H1 (cell line): ENCODE measurements around the gene DKK3. TPM values are rescaled to one million over a fixed set of nuclear protein-coding genes. Genes with fewer than 3 reads are reported as not detected.

Experiments used
- CTCF ChIA-PET: fragments of 300-600 bp; sonication (Branson Sonifier 250); formaldehyde crosslinking; loops from one replicate; lab custom pipeline; 2021; ENCODE audit not compliant: partially characterized antibody; lab: Charles Lee
- POLR2A ChIA-PET: fragments of 300-600 bp; sonication (Branson Sonifier 250); formaldehyde crosslinking; loops from one replicate; lab custom pipeline; 2021; ENCODE audit warnings: inconsistent platforms; ENCODE audit not compliant: partially characterized antibody; lab: Charles Lee
- DNase-seq, 2 experiments: peaks; one replicate each; pipeline versions ENCODE4 v3.0.0 to v3.0.0-alpha.2; 2010 to 2022; ENCODE audit warnings: low spot score in 2 of 2, low read depth in 1 of 2, mixed read lengths in 1 of 2
- FAIRE-seq: peaks from 2 replicates; lab custom pipeline; 2011; peaks lifted over from hg19 to GRCh38; lab: Jason Lieb, UNC
- H2AFZ ChIP-seq: 2 replicates; pipeline ENCODE4 v1.8.1; 2012; ENCODE audit warnings: low read length, inconsistent platforms
- H2AK5ac ChIP-seq: 2 replicates; pipeline ENCODE4 v1.6.1; 2013; ENCODE audit warnings: low read depth, low read length
- H2BK120ac ChIP-seq: replicated peaks from 2 replicates; pipeline ENCODE3; 2013; ENCODE audit warnings: low read depth, low read length, inconsistent platforms
- H2BK12ac ChIP-seq: 2 replicates; pipeline ENCODE4 v1.6.1; 2013; ENCODE audit warnings: low read depth, low read length
- H2BK15ac ChIP-seq: 2 replicates; pipeline ENCODE4 v1.6.1; 2013; ENCODE audit warnings: low read length
- H2BK20ac ChIP-seq: 2 replicates; pipeline ENCODE4 v1.6.1; 2013; ENCODE audit warnings: low read length
- H2BK5ac ChIP-seq: 2 replicates; pipeline ENCODE4 v1.6.1; 2013; ENCODE audit warnings: low read depth, low read length
- H3K14ac ChIP-seq: 2 replicates; pipeline ENCODE4 v1.6.1; 2013; ENCODE audit warnings: inconsistent platforms; ENCODE audit not compliant: insufficient read length
- H3K18ac ChIP-seq: 2 replicates; pipeline ENCODE4 v1.6.1; 2013; ENCODE audit warnings: low read length; ENCODE audit errors: extremely low read depth
- H3K23ac ChIP-seq: 2 replicates; pipeline ENCODE4 v1.6.1; 2013; ENCODE audit warnings: inconsistent platforms; ENCODE audit not compliant: insufficient read length
- H3K23me2 ChIP-seq: 2 replicates; pipeline ENCODE4 v1.6.1; 2013; ENCODE audit warnings: low read depth, low read length
- H3K27ac ChIP-seq: 2 replicates; pipeline ENCODE4 v1.6.1; 2011; ENCODE audit warnings: low read depth, low read length, inconsistent platforms
- H3K27me3 ChIP-seq, 4 experiments: replicated peaks in 1 of 4; 1 replicate in 1 of 4; 2 replicates in 3 of 4; pipeline versions ENCODE4 v1.6.1 to v1.8.1; 2011 to 2013; ENCODE audit warnings: low read length in 3 of 4, mild to moderate bottlenecking in 3 of 4, inconsistent platforms in 2 of 4, mixed read lengths in 2 of 4, moderate library complexity in 1 of 4; ENCODE audit not compliant: control insufficient read depth in 3 of 4, insufficient read depth in 3 of 4; ENCODE audit errors: extremely low read depth in 1 of 4
- H3K36me3 ChIP-seq, 4 experiments: 2 replicates each; pipeline versions ENCODE4 v1.6.1 to v1.8.1; 2011 to 2013; ENCODE audit warnings: mild to moderate bottlenecking in 4 of 4, low read length in 3 of 4, moderate library complexity in 2 of 4, control low read depth in 1 of 4, inconsistent platforms in 1 of 4; ENCODE audit not compliant: insufficient read depth in 4 of 4, control insufficient read depth in 2 of 4
- H3K4ac ChIP-seq: replicated peaks from 2 replicates; pipeline ENCODE3; 2013; ENCODE audit warnings: low read length, low read depth, mixed read lengths, inconsistent platforms; ENCODE audit not compliant: insufficient read length
- H3K4me1 ChIP-seq, 4 experiments: replicated peaks in 1 of 4; 1 replicate in 1 of 4; 2 replicates in 3 of 4; pipeline versions ENCODE4 v1.6.1 to v1.8.1; 2011 to 2013; ENCODE audit warnings: low read length in 3 of 4, inconsistent platforms in 2 of 4, mixed read lengths in 1 of 4; ENCODE audit not compliant: insufficient read depth in 4 of 4, control insufficient read depth in 3 of 4
- H3K4me2 ChIP-seq, 2 experiments: 2 replicates each; pipeline versions ENCODE4 v1.6.1 to v1.8.1; 2011 to 2013; ENCODE audit warnings: low read depth in 2 of 2, low read length in 2 of 2, control low read depth in 1 of 2, inconsistent platforms in 1 of 2, mild to moderate bottlenecking in 1 of 2; ENCODE audit not compliant: insufficient read depth in 1 of 2
- H3K4me3 ChIP-seq, 4 experiments: fragments of 200-600, 300-600 bp in 1 of 4; sonication (generic), shearing (Covaris generic), sonication (Bioruptor Twin) in 1 of 4; 2 replicates each; pipeline versions ENCODE4 v1.5.1 to v1.8.1; 2011 to 2016; ENCODE audit warnings: low read length in 4 of 4, low read depth in 3 of 4, control low read depth in 2 of 4, inconsistent platforms in 2 of 4, mild to moderate bottlenecking in 2 of 4, mixed read lengths in 1 of 4, moderate library complexity in 1 of 4; ENCODE audit not compliant: insufficient read depth in 2 of 4; ENCODE audit errors: extremely low read depth in 1 of 4
- H3K56ac ChIP-seq: replicated peaks from 2 replicates; pipeline ENCODE3; 2013; ENCODE audit warnings: low read depth, mild to moderate bottlenecking, mixed read lengths, low read length, inconsistent platforms; ENCODE audit not compliant: insufficient read length
- H3K79me1 ChIP-seq: 2 replicates; pipeline ENCODE4 v1.6.1; 2013; ENCODE audit warnings: low read depth, low read length, control low read depth
- H3K79me2 ChIP-seq, 2 experiments: 2 replicates each; pipeline versions ENCODE4 v1.6.1 to v1.8.1; 2012 to 2013; ENCODE audit warnings: low read length in 2 of 2, mild to moderate bottlenecking in 2 of 2, inconsistent platforms in 1 of 2; ENCODE audit not compliant: insufficient read depth in 2 of 2, control insufficient read depth in 1 of 2
- H3K9ac ChIP-seq, 4 experiments: replicated peaks in 1 of 4; 1 replicate in 1 of 4; 2 replicates in 3 of 4; pipeline versions ENCODE4 v1.6.1 to v1.8.1; 2011 to 2013; ENCODE audit warnings: low read depth in 3 of 4, low read length in 3 of 4, control low read depth in 2 of 4, mild to moderate bottlenecking in 2 of 4, moderate library complexity in 2 of 4, inconsistent platforms in 1 of 4; ENCODE audit errors: extremely low read depth in 1 of 4
- H3K9me3 ChIP-seq, 2 experiments: 2 replicates each; pipeline versions ENCODE4 v1.6.1 to v1.8.1; 2012 to 2013; ENCODE audit warnings: mild to moderate bottlenecking in 2 of 2, moderate library complexity in 2 of 2, control low read depth in 1 of 2, inconsistent platforms in 1 of 2, low read depth in 1 of 2, low read length in 1 of 2, mixed read lengths in 1 of 2; ENCODE audit not compliant: insufficient read depth in 2 of 2
- H4K20me1 ChIP-seq, 2 experiments: replicated peaks in 1 of 2; 2 replicates each; pipeline versions ENCODE3 to v1.8.1; 2011 to 2013; ENCODE audit warnings: inconsistent platforms in 2 of 2, low read length in 2 of 2, mild to moderate bottlenecking in 1 of 2; ENCODE audit not compliant: insufficient read depth in 2 of 2, control insufficient read depth in 1 of 2
- H4K5ac ChIP-seq: 2 replicates; pipeline ENCODE4 v1.6.1; 2013; ENCODE audit warnings: low read length, low read depth, mixed read lengths, inconsistent platforms; ENCODE audit not compliant: insufficient read length
- H4K8ac ChIP-seq: 2 replicates; pipeline ENCODE4 v1.8.0; 2013; ENCODE audit warnings: mild to moderate bottlenecking, moderate library complexity, low read length, inconsistent platforms; ENCODE audit not compliant: insufficient read depth; ENCODE audit errors: extremely low read depth
- H4K91ac ChIP-seq: replicated peaks from 2 replicates; pipeline ENCODE3; 2013; ENCODE audit warnings: low read length, mixed read lengths, inconsistent platforms; ENCODE audit not compliant: insufficient read length
- EZH2 ChIP-seq: fragments of 200-600 bp; sonication (generic); IDR thresholded peaks from 2 replicates; pipeline ENCODE4 v1.7.1; 2012; ENCODE audit warnings: low read depth, mild to moderate bottlenecking, moderate library complexity, low read length, inconsistent platforms; ENCODE audit not compliant: severe bottlenecking
- FOSL1 ChIP-seq: IDR thresholded peaks from 2 replicates; pipeline ENCODE4 v1.6.1; 2011; ENCODE audit warnings: mild to moderate bottlenecking, low read depth, low read length, moderate library complexity; ENCODE audit not compliant: insufficient read depth
- GABPA ChIP-seq: IDR thresholded peaks from 2 replicates; pipeline ENCODE4 v1.6.1; 2011; ENCODE audit warnings: mild to moderate bottlenecking, low read length, moderate library complexity, borderline replicate concordance; ENCODE audit not compliant: insufficient read depth
- HDAC2 ChIP-seq, 2 experiments: fragments of 300-600 bp in 1 of 2; sonication (generic) in 1 of 2; IDR thresholded peaks; 2 replicates each; pipeline ENCODE4 v1.6.1; 2011 to 2012; ENCODE audit warnings: low read depth in 2 of 2, low read length in 2 of 2, mild to moderate bottlenecking in 2 of 2, moderate library complexity in 2 of 2, borderline replicate concordance in 1 of 2, inconsistent platforms in 1 of 2
- NANOG ChIP-seq: IDR thresholded peaks from 2 replicates; pipeline ENCODE4 v1.6.1; 2011; ENCODE audit warnings: low read length, low read depth, mild to moderate bottlenecking, inconsistent platforms; ENCODE audit not compliant: insufficient read depth, poor library complexity, severe bottlenecking
- PHF8 ChIP-seq: fragments of 200-600 bp; sonication (generic); conservative IDR thresholded peaks from 2 replicates; pipeline ENCODE4 v1.7.1; 2012; ENCODE audit warnings: low read depth, mild to moderate bottlenecking, inconsistent platforms, low read length, moderate library complexity
- SP2 ChIP-seq: IDR thresholded peaks from 2 replicates; pipeline ENCODE4 v1.6.1; 2012; ENCODE audit warnings: mild to moderate bottlenecking, low read length, inconsistent platforms
- SP4 ChIP-seq: IDR thresholded peaks from 2 replicates; pipeline ENCODE4 v1.6.1; 2012; ENCODE audit warnings: low read length, inconsistent platforms
- SRF ChIP-seq: IDR thresholded peaks from 2 replicates; pipeline ENCODE4 v1.6.1; 2011; ENCODE audit warnings: mild to moderate bottlenecking, low read depth, low read length, moderate library complexity
- TAF1 ChIP-seq: IDR thresholded peaks from 2 replicates; pipeline ENCODE4 v1.6.1; 2011; ENCODE audit warnings: mild to moderate bottlenecking, low read depth, low read length
- TBP ChIP-seq: IDR thresholded peaks from 2 replicates; pipeline ENCODE4 v1.6.1; 2011; ENCODE audit warnings: low read depth, low read length, improper control_type of control experiment
- WGBS, 2 experiments: shearing (Covaris generic) in 1 of 2; methylation state at CpG; one replicate each; pipeline versions ENCODE4 v1.1.6 to v1.1.7; 2013 to 2015; ENCODE audit warnings: low lambda C conversion rate in 2 of 2, mixed read lengths in 2 of 2, inconsistent platforms in 1 of 2, low coverage in 1 of 2, missing lambda C conversion rate in 1 of 2; ENCODE audit not compliant: insufficient replicate concordance in 2 of 2, insufficient coverage in 1 of 2, insufficient read length in 1 of 2; ENCODE audit errors: extremely low coverage in 1 of 2, missing lambda C conversion rate in 1 of 2; 5-methylcytosine and 5-hydroxymethylcytosine counted together
- polyA plus RNA-seq, 7 experiments: library from polyadenylated mRNA; depleted of rRNA in 3 of 7; stranded (reverse) in 5 of 7; unstranded in 2 of 7; fragments of >200 nt in 5 of 7; fragments of 200-250 nt in 2 of 7; gene quantifications; 1 replicate in 5 of 7; 2 replicates in 1 of 7; 4 replicates in 1 of 7; pipeline versions ENCODE4 v1.2.1 to v1.2.3, GENCODE V29; 2011 to 2013; ENCODE audit warnings: missing spikeins in 2 of 7, mixed read lengths in 2 of 7
- total RNA-seq: library from RNA; stranded (reverse); fragmentation: NEBNext Ultra II Directional; extraction: Animal tissue kit (Norgen Biotek cat#: 25700); gene quantifications from 2 replicates; pipeline ENCODE4 v1.2.1, GENCODE V29; 2021

Gene DKK3
- total and polyA plus RNA-seq, 2 of the 8 experiments (the other 6 are each of a cell fraction or from before 2014, with no cell fraction given) = 30.0 to 40.1 TPM

- Histone ChIP-seq H3K4me2 (no peak overlapping the region), H3K79me2 (no peaks in the 10 kb centered on the region), H3K18ac (no peak overlapping the region), H2BK20ac (no peak overlapping the region), H2BK12ac (no peak overlapping the region), H3K27ac (no peak overlapping the region), H3K4ac (no peak overlapping the region), H4K5ac (no peak overlapping the region), H4K91ac (no peak overlapping the region), H2BK5ac (no peak overlapping the region), H4K8ac (no peak overlapping the region), H3K4me3 (no peak overlapping the region), H3K36me3 (no peaks in the 10 kb centered on the region; a peak in 1 of 8 replicates), H2BK120ac (no peak overlapping the region), H3K9ac (no peak overlapping the region), H2AK5ac (no peak overlapping the region), H3K79me1 (no peaks in the 10 kb centered on the region), H3K9me3 (no peaks in the 10 kb centered on the region), H3K4me1 (no peaks in the 10 kb centered on the region), H3K23ac (no peak overlapping the region), H3K14ac (no peak overlapping the region), H2BK15ac (no peak overlapping the region), H4K20me1 (no peaks in the 10 kb centered on the region), H2AFZ (no peak overlapping the region), H3K56ac (no peak overlapping the region), H3K27me3 (no peaks in the 10 kb centered on the region), H3K23me2 (no peaks in the 10 kb centered on the region)
- WGBS, 2 experiments = 92% methylated on average over 1 of the region's 1 CpG; no CpG with 5 or more reads in 1 of the 2 experiments
- ChIA-PET POLR2A (no interaction called here), CTCF (interaction anchor here (1.3 kb wide), 1 partner anchor 50 kb away, joined by 3 read pairs; no protein-coding TSS in a partner anchor)
- DNase-seq (no peak), FAIRE-seq (no peak)
- TF ChIP-seq SP4 = no peak
- no peak for TF ChIP-seq TAF1
- TF ChIP-seq SP2 = no peak
- TF ChIP-seq FOSL1 = no peak
- TF ChIP-seq NANOG = no peak
- TF ChIP-seq SRF = no peak
- no peak for TF ChIP-seq HDAC2 (IDR thresholded peaks at IDR 0.05; ENCODE audit: borderline replicate concordance in 1 of 2, low read depth in 2 of 2, low read length in 2 of 2)
- TF ChIP-seq GABPA = no peak
- no peak for TF ChIP-seq PHF8
- TF ChIP-seq EZH2 = no peak
- no peak for TF ChIP-seq TBP
Measured at GRCh38 chr11:11916981-11917399, 91.4 kb downstream of the DKK3 start.
